BLaER1 (cell line): ENCODE measurements around the gene DOCK2.

Experiments used
- H3K27ac ChIP-seq: shearing (Covaris generic); formaldehyde crosslinking; 2 replicates; pipeline ENCODE4 v1.8.1; 2022
- H3K27me3 ChIP-seq: shearing (Covaris generic); formaldehyde crosslinking; 2 replicates; pipeline ENCODE4 v1.8.1; 2022
- H3K36me3 ChIP-seq: shearing (Covaris generic); formaldehyde crosslinking; 2 replicates; pipeline ENCODE4 v1.8.1; 2022
- H3K4me1 ChIP-seq: shearing (Covaris generic); formaldehyde crosslinking; 2 replicates; pipeline ENCODE4 v1.8.1; 2022
- H3K4me2 ChIP-seq: shearing (Covaris generic); formaldehyde crosslinking; 2 replicates; pipeline ENCODE4 v1.8.1; 2022
- H3K4me3 ChIP-seq: shearing (Covaris generic); formaldehyde crosslinking; 2 replicates; pipeline ENCODE4 v1.8.1; 2022
- H3K9ac ChIP-seq: shearing (Covaris generic); formaldehyde crosslinking; 2 replicates; pipeline ENCODE4 v1.8.1; 2022
- H3K9me3 ChIP-seq: shearing (Covaris generic); formaldehyde crosslinking; 2 replicates; pipeline ENCODE4 v1.8.1; 2022
- H4K20me1 ChIP-seq: shearing (Covaris generic); formaldehyde crosslinking; 2 replicates; pipeline ENCODE4 v1.8.1; 2022
- Cebpa-rat ChIP-seq: shearing (Covaris generic); IDR thresholded peaks from 2 replicates; pipeline ENCODE4 v1.8.1; 2022

DOCK2 gene

DNA sequence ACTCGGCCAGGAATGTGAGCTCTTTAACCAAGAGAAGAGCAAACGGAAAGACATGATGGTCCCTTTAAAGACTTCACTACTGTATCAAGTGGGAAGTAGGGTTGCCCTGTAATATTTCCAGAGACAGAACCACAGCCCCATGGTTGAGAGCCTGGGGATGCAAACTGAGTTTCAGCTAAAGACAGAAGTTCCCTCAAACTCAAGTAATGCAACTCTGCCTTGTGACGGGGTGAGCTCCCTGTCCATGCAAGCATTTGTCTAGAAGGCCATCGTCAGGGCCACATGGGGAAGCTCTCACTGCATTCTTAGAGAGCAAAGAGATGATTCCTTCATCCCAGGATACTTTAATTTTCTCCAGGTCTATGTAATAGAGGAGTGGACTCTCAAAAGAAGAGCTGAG is 260.4 kb downstream of the DOCK2 start:
- TF ChIP-seq Cebpa-rat = no peak
- H3K36me3 ChIP-seq = peaks cover 17% of the 10 kb centered on the region; the same call in 1 of the 2 replicates

GRCh38 chr5:169901896-169902295 is 264.8 kb downstream of the DOCK2 start:
- no peaks in the 10 kb centered on the region for H3K9me3 ChIP-seq
- H3K4me2 ChIP-seq = peak overlapping the region; percentile 59
- H4K20me1 ChIP-seq = peaks cover 18% of the 10 kb centered on the region
- H3K4me3 ChIP-seq = no peak overlapping the region
- H3K4me1 ChIP-seq = peaks cover 29% of the 10 kb centered on the region
- TF ChIP-seq Cebpa-rat = no peak
- no peak overlapping the region for H3K9ac ChIP-seq
- H3K27ac ChIP-seq = no peak overlapping the region; the same call in 1 of the 2 replicates
- H3K27me3 ChIP-seq = no peaks in the 10 kb centered on the region
- 0 out of 2 replicates have a peak, but pooled peaks cover 4% of the 10 kb centered on the region for H3K36me3 ChIP-seq

More for the DNA sequence above, 260.4 kb downstream of the DOCK2 start:
- no peak overlapping the region for H3K4me2 ChIP-seq
- no peak overlapping the region for H3K27ac ChIP-seq
- H3K4me3 ChIP-seq = no peak overlapping the region
- no peaks in the 10 kb centered on the region for H3K27me3 ChIP-seq
- peaks cover 17% of the 10 kb centered on the region for H3K4me1 ChIP-seq
- no peak overlapping the region for H3K9ac ChIP-seq
- no peaks in the 10 kb centered on the region for H3K9me3 ChIP-seq
- H4K20me1 ChIP-seq = no peaks in the 10 kb centered on the region

GRCh38 chr5:169904059-169904458 is 267.0 kb downstream of the DOCK2 start:
- Histone ChIP-seq H3K27me3 (no peaks in the 10 kb centered on the region), H3K9me3 (no peaks in the 10 kb centered on the region), H3K4me2 (peak overlapping the region; percentile 0), H3K36me3 (no peaks in the 10 kb centered on the region), H4K20me1 (peaks cover 19% of the 10 kb centered on the region), H3K4me3 (no peak overlapping the region), H3K9ac (no peak overlapping the region), H3K4me1 (peaks cover 29% of the 10 kb centered on the region), H3K27ac (no peak overlapping the region)
- TF ChIP-seq Cebpa-rat = no peak

DNA sequence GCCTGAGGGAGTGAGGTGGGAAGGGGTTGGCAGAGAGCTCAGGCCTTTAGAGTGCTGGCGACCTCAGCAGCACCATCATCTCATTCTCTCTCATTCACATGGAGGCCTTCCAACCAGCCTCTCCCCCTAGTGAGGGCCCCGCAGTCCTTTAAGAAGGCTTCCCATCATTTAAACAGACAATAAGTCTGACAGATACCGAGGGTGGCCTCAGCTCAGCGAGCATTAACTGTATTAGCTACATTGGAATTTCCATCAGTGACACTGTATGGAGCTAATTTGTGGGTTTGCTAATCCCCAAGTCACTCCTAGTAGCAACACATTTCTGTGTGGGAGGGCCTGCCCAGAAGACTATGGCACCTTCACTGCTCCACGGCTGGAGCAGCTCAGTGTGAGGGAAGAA is 267.4 kb downstream of the DOCK2 start:
- H3K4me3 ChIP-seq = no peak overlapping the region
- TF ChIP-seq Cebpa-rat = no peak
- no peaks in the 10 kb centered on the region for H3K27me3 ChIP-seq
- peak overlapping the region; percentile 0; the same call in 1 of the 2 replicates for H3K4me2 ChIP-seq
- no peak overlapping the region for H3K9ac ChIP-seq
- H3K4me1 ChIP-seq = peaks cover 29% of the 10 kb centered on the region
- no peaks in the 10 kb centered on the region for H3K36me3 ChIP-seq
- H3K27ac ChIP-seq = no peak overlapping the region
- H4K20me1 ChIP-seq = peaks cover 19% of the 10 kb centered on the region
- H3K9me3 ChIP-seq = no peaks in the 10 kb centered on the region

DNA sequence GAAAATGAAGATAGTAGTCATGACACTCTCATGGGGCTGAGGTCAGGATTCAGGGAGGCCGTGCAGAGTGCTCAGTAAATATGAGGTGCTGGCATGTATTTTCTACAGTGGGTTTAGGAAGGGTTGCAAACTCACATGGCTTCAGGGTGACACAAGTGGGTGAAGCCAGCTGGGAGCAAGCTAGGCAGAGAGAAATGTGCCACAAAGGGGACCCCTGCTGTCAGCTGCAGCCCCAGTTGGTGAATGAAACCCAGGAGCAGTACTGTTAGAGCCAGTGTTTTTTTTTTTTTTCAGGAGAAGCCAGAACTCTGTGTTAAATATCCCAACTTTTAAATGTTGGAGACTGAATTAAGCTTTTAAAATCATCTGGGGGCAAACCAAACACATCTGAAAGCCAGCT is 267.9 kb downstream of the DOCK2 start:
- Histone ChIP-seq H3K9ac (no peak overlapping the region), H3K36me3 (no peaks in the 10 kb centered on the region), H3K4me3 (no peak overlapping the region), H3K4me2 (no peak overlapping the region), H3K27me3 (no peaks in the 10 kb centered on the region), H3K27ac (no peak overlapping the region), H3K4me1 (peaks cover 29% of the 10 kb centered on the region), H3K9me3 (no peaks in the 10 kb centered on the region), H4K20me1 (peaks cover 19% of the 10 kb centered on the region)
- no peak for TF ChIP-seq Cebpa-rat

DNA sequence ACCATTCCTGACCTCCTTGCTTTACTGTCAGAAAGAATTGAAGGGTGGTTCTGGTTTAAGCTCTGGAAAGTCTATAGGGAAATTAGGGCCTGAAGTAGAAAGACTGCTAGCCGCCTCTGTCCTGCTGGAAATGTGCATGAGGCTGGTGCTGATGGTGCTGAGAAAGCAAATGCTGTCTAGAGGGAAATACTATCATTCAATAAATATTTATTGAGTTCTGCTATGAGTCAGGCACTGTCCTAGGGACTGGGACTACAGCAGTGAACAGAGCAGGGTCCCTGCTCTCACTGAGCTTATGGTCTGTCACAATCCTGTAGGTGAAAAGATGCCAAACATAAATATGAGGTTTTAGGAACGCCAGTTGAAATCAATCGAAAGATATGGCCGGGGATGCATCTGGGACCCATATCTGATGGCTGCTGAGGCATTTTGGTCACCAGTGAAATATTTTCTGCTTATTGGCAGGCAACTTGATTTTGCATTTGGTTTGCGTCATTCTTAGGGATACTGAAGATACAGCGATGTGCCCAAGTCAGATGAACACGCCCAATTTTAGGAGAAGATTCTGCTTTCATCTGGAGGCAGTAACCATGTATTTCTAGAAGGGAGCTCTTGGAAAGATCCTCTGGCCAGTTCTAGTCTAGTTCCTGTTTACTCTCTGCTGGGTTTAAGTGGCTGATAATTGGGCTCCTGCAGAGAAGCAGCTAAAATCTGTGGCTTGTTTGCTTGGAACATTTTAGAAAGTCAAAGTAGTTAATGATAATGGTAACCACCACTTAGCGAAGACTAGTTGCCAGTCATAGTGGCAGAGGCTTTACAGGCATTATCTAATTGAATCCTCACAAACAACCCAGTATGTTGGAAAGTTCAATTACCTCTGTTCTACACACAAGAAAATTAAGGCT is 269.9 kb downstream of the DOCK2 start:
- H3K27me3 ChIP-seq = no peaks in the 10 kb centered on the region
- no peak overlapping the region for H3K4me2 ChIP-seq
- H3K9me3 ChIP-seq = no peaks in the 10 kb centered on the region
- TF ChIP-seq Cebpa-rat = no peak
- H3K36me3 ChIP-seq = no peaks in the 10 kb centered on the region
- peaks cover 17% of the 10 kb centered on the region for H3K4me1 ChIP-seq
- H3K27ac ChIP-seq = no peak overlapping the region
- H4K20me1 ChIP-seq = peaks cover 19% of the 10 kb centered on the region
- H3K4me3 ChIP-seq = no peak overlapping the region
- H3K9ac ChIP-seq = no peak overlapping the region

- no peak overlapping the region for H3K27ac ChIP-seq
- H3K4me3 ChIP-seq = no peak overlapping the region
- H3K4me1 ChIP-seq = peaks cover 7% of the 10 kb centered on the region
- H4K20me1 ChIP-seq = peaks cover 19% of the 10 kb centered on the region
- no peak overlapping the region for H3K4me2 ChIP-seq
- no peaks in the 10 kb centered on the region for H3K27me3 ChIP-seq
- TF ChIP-seq Cebpa-rat = no peak
- no peak overlapping the region for H3K9ac ChIP-seq
- no peaks in the 10 kb centered on the region for H3K36me3 ChIP-seq
- no peaks in the 10 kb centered on the region for H3K9me3 ChIP-seq
Measured at GRCh38 chr5:169908864-169909263, 271.8 kb downstream of the DOCK2 start.

- Histone ChIP-seq H3K27me3 (no peaks in the 10 kb centered on the region), H3K27ac (no peak overlapping the region), H3K9me3 (no peaks in the 10 kb centered on the region), H3K9ac (no peak overlapping the region), H4K20me1 (peaks cover 18% of the 10 kb centered on the region), H3K4me1 (no peaks in the 10 kb centered on the region), H3K4me2 (no peak overlapping the region), H3K36me3 (no peaks in the 10 kb centered on the region), H3K4me3 (no peak overlapping the region)
- TF ChIP-seq Cebpa-rat = no peak
Measured at GRCh38 chr5:169909945-169910344, 272.9 kb downstream of the DOCK2 start.

DNA sequence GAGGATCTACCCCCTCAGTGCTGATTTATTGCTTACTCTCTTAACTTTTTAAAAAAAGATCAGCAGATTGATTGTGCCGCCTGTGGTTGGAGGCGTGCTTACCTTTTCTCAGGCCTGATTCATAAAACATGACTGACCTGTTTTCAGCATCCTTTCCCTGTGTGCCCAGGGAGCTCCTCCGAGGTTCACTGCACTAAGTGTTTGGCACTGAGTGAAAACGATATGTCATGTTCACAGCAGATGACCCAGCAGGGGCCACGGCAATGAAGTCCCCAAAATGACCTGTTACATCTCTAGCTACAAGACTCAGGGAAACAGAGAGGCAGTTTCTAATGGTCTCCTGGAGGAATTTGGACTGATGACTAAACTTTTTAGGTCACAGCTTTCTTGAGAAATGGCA is 273.3 kb downstream of the DOCK2 start:
- no peaks in the 10 kb centered on the region for H3K9me3 ChIP-seq
- no peaks in the 10 kb centered on the region for H3K27me3 ChIP-seq
- peaks cover 17% of the 10 kb centered on the region; the same call in 1 of the 2 replicates for H4K20me1 ChIP-seq
- H3K4me2 ChIP-seq = no peak overlapping the region
- no peak overlapping the region for H3K4me3 ChIP-seq
- no peak overlapping the region for H3K9ac ChIP-seq
- H3K4me1 ChIP-seq = no peaks in the 10 kb centered on the region
- H3K27ac ChIP-seq = no peak overlapping the region
- no peak for TF ChIP-seq Cebpa-rat
- no peaks in the 10 kb centered on the region for H3K36me3 ChIP-seq

DNA sequence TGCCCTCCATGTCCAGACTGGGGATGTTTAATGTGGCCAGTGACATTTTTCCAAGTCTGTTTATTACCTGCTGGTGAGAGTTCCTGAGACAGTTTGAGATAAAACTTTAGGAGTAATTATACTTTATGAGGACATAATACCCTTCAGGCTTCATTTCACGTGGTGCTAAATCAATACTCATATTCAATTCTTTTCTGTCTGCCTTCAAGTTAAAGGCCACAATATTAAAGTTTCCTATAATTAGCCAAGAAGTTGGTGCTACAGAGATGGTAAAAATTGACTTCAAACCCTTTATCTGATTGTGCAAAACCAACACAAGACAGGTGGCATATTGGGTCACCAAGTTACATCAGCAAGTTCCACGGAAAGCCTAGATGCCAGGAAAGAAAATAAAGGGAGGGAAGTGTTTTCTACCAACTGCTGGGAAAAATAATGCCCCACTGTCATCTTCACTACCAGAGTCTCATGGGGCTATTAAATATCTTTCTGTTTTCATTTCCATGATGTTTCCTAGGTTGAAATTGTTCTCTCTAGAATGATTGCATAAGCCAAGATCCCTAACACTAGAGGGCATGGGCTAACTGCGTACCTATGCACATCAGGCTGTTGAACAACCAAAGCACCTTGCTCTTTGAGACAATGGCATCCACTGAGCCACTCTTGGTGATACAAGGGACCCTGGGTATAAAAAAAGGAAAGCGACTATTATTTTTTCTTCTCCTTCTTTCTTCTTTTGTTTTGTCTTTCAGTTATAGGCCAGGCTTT is 274.6 kb downstream of the DOCK2 start:
- Histone ChIP-seq H4K20me1 (peaks cover 12% of the 10 kb centered on the region; the same call in 1 of the 2 replicates), H3K9me3 (no peaks in the 10 kb centered on the region), H3K27me3 (no peaks in the 10 kb centered on the region), H3K4me1 (no peaks in the 10 kb centered on the region), H3K27ac (no peak overlapping the region), H3K9ac (no peak overlapping the region), H3K36me3 (no peaks in the 10 kb centered on the region), H3K4me2 (no peak overlapping the region), H3K4me3 (no peak overlapping the region)
- TF ChIP-seq Cebpa-rat = no peak
